ENCODE results near the gene KRT77. TPM values are rescaled to one million over a fixed set of nuclear protein-coding genes. Genes with fewer than 3 reads are reported as not detected.

The KRT77 gene
- total RNA-seq, 1 experiment from 2014 or later = not detected

GRCh38 chr12:52691076-52691840 is 12.1 kb downstream of the KRT77 start:
- peaks cover 35% of the 10 kb centered on the region for H3K27me3 ChIP-seq (ENCODE audit: low read length)
- TF ChIP-seq EZH2 (IDR thresholded peaks at IDR 0.05; ENCODE audit: low read length, unreplicated experiment) (no peak), CTCF (conservative IDR thresholded peaks at IDR 0.05; ENCODE audit: low read depth, low read length) (no peak), EZH2phosphoT487 (IDR thresholded peaks at IDR 0.05; ENCODE audit: borderline replicate concordance, low read length) (no peak)
- H3K9me3 ChIP-seq (ENCODE audit: low read length) = no peaks in the 10 kb centered on the region
- H3K27ac ChIP-seq (ENCODE audit: low read length) = no peak overlapping the region
- no peaks in the 10 kb centered on the region for H3K9me2 ChIP-seq (replicated peaks; ENCODE audit: low read length)
- peak overlapping the region; percentile 48; the same call in 1 of the 2 replicates for H3K4me3 ChIP-seq (ENCODE audit: low read length)
- no peaks in the 10 kb centered on the region for H3K36me3 ChIP-seq (ENCODE audit: low read depth, low read length)
- no peaks in the 10 kb centered on the region for H3K79me2 ChIP-seq (ENCODE audit: low read length)
- peak overlapping the region; percentile 39; the same call in 1 of the 2 replicates for H2AFZ ChIP-seq (ENCODE audit: low read length)
- BruUV-seq (replicated peaks) = no TSS peak
- no peak overlapping the region for H3K9ac ChIP-seq (ENCODE audit: low read length)
- POLR2A ChIA-PET (ENCODE audit: unreplicated experiment) = no interaction called here
- H4K20me1 ChIP-seq (ENCODE audit: low read length) = no peaks in the 10 kb centered on the region
- H3K4me2 ChIP-seq (ENCODE audit: low read length) = peak overlapping the region; percentile 51
- CTCF ChIA-PET = no interaction called here
- DNase-seq (no peak), ATAC-seq (no peak)
- intact Hi-C loops (cut with micrococcal nuclease) = no loop called here
- no peaks in the 10 kb centered on the region for H3F3A ChIP-seq (ENCODE audit: low read length, unreplicated experiment)
- H3K4me1 ChIP-seq (ENCODE audit: insufficient read depth, low read length) = peaks cover 14% of the 10 kb centered on the region

DNA sequence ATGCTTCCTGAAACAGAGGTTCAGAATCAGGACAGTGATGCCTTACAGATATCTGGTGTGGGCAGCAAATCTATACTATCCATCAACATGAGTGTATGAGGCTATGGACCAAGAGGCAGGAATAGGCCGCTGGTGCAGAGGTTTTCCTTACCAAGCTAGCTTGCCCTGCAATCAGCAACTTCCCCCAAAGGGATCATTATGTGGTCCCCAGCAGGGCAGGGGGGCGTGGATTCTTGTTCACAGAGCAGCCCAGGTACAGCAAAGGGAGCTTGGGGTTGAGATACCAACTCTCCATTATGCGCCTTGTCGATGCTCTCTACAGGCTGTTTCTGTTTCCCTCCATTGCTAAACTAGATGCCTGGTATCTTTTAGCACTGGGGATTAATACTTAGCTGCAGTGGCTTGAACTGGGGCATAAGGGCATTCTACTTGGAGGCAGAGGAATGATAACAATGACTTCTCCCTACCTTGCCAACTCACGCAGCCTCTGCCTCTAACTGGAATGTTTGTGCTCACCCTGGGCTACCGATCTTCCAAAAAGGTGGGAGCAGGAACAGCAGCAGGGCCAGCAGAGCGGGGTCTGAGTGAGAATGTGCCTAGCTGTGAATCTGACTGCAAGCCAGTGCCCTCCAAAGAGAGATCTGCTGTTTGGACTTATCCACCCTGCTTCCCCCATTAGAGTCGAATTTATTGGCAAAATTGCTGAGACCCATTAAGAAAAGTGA is 12.8 kb downstream of the KRT77 start:
- H3F3A ChIP-seq (ENCODE audit: low read length, unreplicated experiment) = no peaks in the 10 kb centered on the region
- no TSS peak for BruUV-seq (replicated peaks)
- H4K20me1 ChIP-seq (ENCODE audit: low read length) = no peaks in the 10 kb centered on the region
- ATAC-seq = no peak
- no peak for TF ChIP-seq EZH2phosphoT487 (IDR thresholded peaks at IDR 0.05; ENCODE audit: borderline replicate concordance, low read length)
- TF ChIP-seq CTCF (conservative IDR thresholded peaks at IDR 0.05; ENCODE audit: low read depth, low read length) = no peak
- TF ChIP-seq EZH2 (IDR thresholded peaks at IDR 0.05; ENCODE audit: low read length, unreplicated experiment) = no peak
- CTCF ChIA-PET = no interaction called here
- peaks cover 35% of the 10 kb centered on the region for H3K27me3 ChIP-seq (ENCODE audit: low read length)
- no peaks in the 10 kb centered on the region for H3K36me3 ChIP-seq (ENCODE audit: low read depth, low read length)
- no peaks in the 10 kb centered on the region for H3K9me3 ChIP-seq (ENCODE audit: low read length)
- H3K9me2 ChIP-seq (replicated peaks; ENCODE audit: low read length) = no peaks in the 10 kb centered on the region
- peak overlapping the region; percentile 51 for H3K4me2 ChIP-seq (ENCODE audit: low read length)
- H3K79me2 ChIP-seq (ENCODE audit: low read length) = no peaks in the 10 kb centered on the region
- intact Hi-C loops (cut with micrococcal nuclease) = no loop called here
- no peak for DNase-seq
- peaks cover 14% of the 10 kb centered on the region for H3K4me1 ChIP-seq (ENCODE audit: insufficient read depth, low read length)
- peak overlapping the region; percentile 39; the same call in 1 of the 2 replicates for H2AFZ ChIP-seq (ENCODE audit: low read length)
- H3K27ac ChIP-seq (ENCODE audit: low read length) = no peak overlapping the region
- H3K9ac ChIP-seq (ENCODE audit: low read length) = no peak overlapping the region
- POLR2A ChIA-PET (ENCODE audit: unreplicated experiment) = no interaction called here
- H3K4me3 ChIP-seq (ENCODE audit: low read length) = peak overlapping the region; percentile 48; the same call in 1 of the 2 replicates

DNA sequence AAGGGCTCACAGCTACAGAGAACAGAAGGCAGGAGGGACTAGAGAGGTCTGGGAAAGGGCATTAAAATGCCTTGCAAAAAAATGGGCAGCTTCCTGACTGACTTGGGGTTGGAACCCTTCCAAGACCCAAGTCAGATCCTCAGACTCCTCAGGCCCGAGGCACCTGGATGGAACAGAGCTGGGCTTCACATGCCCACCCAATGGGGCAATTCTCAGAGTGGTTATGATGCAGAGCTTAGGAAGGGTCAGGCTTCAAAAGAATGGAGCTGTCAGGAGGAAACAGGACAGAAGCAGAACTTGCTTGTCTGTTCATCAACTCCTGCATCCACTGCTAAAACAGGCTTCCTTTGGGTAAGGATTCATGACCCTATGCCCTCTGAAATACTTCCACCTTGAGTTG is 13.4 kb downstream of the KRT77 start:
- Histone ChIP-seq H3K79me2 (ENCODE audit: low read length) (no peaks in the 10 kb centered on the region), H2AFZ (ENCODE audit: low read length) (no peak overlapping the region), H3K36me3 (ENCODE audit: low read depth, low read length) (no peaks in the 10 kb centered on the region), H3K27ac (ENCODE audit: low read length) (no peak overlapping the region), H3K9me2 (replicated peaks; ENCODE audit: low read length) (no peaks in the 10 kb centered on the region), H3K9me3 (ENCODE audit: low read length) (no peaks in the 10 kb centered on the region), H3K4me3 (ENCODE audit: low read length) (no peak overlapping the region), H3K27me3 (ENCODE audit: low read length) (peaks cover 34% of the 10 kb centered on the region), H3K4me2 (ENCODE audit: low read length) (no peak overlapping the region), H4K20me1 (ENCODE audit: low read length) (no peaks in the 10 kb centered on the region), H3K4me1 (ENCODE audit: insufficient read depth, low read length) (peaks cover 14% of the 10 kb centered on the region), H3F3A (ENCODE audit: low read length, unreplicated experiment) (no peaks in the 10 kb centered on the region), H3K9ac (ENCODE audit: low read length) (no peak overlapping the region)
- DNase-seq (no peak), ATAC-seq (no peak)
- no peak for TF ChIP-seq EZH2 (IDR thresholded peaks at IDR 0.05; ENCODE audit: low read length, unreplicated experiment)
- CTCF ChIA-PET = no interaction called here
- intact Hi-C loops (cut with micrococcal nuclease) = no loop called here
- BruUV-seq (replicated peaks) = no TSS peak
- POLR2A ChIA-PET (ENCODE audit: unreplicated experiment) = no interaction called here

Data from PC-3 (cell line).